HG03342 (cell line): Measurements from ENCODE around the gene MOB3B.

Experiments
- ATAC-seq: cut with Tn5 transposase; IDR thresholded peaks from one replicate; pipeline ENCODE4 v1.9.1; 2021; ENCODE audit warnings: mild to moderate bottlenecking, moderate library complexity; ENCODE audit not compliant: unreplicated experiment

Gene MOB3B

DNA sequence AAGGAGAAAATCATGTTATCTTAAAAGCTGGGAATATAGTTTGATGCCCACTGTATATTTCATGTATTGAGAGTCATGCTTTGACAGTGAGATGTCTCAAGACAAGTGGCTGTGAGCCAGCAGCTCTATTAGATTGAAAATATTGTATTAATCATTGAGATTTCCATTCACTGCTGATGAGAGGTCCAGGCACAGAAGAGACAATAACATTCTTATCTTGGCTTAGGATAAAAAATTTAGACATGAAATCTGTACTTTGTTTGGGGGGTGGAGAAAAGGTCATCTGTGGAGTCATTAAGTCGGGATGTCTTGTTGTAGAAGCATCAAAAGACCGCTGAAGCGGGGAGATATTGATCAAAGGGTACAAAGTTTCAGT, 134.8 kb downstream of the MOB3B start:
- no peak for ATAC-seq

GRCh38 chr9:27394154-27394825, 135.3 kb downstream of the MOB3B start:
- no peak for ATAC-seq

- ATAC-seq = no peak
Measured at GRCh38 chr9:27393054-27393846, 136.4 kb downstream of the MOB3B start.

- no peak for ATAC-seq
Measured at GRCh38 chr9:27392451-27392850, 137.2 kb downstream of the MOB3B start.

DNA sequence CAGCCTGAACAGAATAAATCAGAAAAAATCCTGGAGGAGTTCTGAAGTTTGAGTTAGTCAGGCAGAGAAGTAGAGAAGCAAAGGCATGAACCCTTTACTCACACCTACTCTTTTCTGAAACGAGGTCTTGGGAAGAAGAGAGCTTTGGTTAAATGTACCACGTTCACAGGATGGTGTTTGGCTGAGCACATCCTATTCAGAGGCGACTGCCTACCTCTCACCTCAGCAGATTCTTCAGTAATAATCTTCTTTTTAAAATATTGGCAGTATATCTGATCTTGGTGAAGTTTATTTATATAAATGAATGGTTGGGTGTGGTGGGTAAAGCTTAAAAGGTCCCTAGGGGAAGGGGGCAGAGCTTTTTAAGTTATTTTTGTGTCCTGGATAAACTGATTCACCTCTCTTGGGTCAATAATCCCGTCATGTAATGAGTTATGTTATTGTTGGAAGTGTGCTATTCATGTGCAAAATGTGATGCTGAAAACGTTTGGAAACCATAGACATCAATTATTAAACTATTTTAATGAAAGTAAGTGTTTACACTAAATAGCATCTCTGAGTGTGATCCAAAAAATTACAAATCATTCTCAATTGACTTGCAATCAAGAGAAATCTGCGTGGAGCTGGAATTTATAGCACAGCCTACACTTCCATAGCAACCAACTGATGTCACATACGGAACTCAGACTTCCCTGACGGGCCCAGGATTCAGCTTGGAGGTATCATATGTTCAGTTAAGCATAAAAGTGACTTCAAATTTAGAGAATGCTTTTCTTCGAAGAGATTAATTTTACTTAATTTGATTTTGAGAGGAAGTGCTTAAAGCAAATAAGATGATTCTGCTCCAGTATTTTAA, 138.3 kb downstream of the MOB3B start:
- ATAC-seq = no peak

DNA sequence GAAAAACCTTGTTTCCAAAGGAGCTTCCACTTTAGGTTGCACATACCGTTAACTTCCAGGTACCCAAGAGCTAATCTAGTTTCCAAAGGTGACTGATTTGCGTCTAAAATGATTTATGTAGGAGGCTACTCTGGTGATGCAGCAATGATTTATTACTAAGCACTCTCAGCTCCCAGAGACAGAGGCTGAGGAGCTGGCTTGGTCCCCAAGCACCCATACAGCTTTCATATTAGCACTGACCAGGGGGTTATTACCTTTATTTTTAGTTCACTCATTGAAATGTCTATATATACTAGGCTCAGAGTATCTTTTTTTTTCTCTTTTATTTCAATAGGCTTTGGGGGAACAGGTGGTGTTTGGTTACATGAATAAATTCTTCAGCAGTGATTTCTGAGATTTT, 141.5 kb downstream of the MOB3B start:
- ATAC-seq = no peak

GRCh38 chr9:27387722-27388121, 141.9 kb downstream of the MOB3B start:
- ATAC-seq = no peak

- ATAC-seq = no peak
Measured at GRCh38 chr9:27386571-27387091, 143.0 kb downstream of the MOB3B start.

DNA sequence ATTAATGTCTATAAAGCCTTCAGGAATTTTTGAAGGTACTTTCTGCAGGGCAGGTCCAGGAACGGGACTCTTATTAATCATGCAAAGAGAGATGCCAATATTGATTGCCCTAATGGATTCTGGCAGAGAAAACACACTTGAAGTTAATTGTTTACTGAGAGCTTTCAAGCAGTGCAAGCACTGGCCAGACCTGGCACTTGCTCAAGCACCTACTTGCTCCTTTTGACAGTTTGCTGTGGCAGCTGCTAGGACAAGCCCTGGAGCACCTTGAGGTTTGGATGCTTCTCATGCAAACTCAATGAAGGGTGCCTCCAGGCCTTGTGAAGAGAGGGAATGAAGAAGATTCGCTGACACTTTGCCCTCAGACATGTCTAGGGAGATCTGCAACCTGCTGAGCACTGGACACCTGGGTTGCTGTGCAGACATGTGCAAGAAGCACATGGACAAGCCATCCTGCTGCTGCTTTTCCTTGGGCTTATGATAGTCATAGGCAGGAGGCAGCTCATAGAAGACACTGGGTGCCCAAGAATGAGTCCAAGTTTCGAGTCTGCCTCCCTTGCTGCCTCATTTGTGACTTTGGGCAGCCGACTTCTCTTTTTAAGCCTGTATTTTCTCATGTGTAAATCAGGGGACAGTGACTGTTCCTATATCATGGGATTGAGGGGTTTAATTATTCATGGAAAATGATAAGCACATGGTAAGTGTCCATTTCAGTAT, 143.8 kb downstream of the MOB3B start:
- ATAC-seq = no peak

GRCh38 chr9:27384262-27385014, 145.2 kb downstream of the MOB3B start:
- ATAC-seq = no peak

DNA sequence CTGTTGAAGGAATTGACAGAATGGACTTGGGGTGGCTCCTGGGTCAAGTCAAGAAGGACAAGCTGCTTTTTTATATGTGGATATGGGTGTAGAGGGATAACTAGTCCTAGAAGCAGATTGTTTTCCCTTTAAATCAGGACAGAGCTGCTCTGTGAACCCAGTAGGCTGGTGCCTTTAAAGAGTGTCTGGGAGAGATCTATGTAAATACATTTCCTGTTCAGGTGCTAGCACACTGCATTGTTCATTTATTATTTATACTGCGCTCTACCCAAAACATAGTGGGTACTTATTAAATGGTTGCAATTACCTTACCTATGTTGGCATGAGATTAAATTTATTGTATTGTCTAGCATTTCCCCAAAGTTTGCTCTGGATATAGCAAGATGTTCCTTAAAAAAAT, 146.1 kb downstream of the MOB3B start:
- ATAC-seq = no peak

- ATAC-seq = no peak
Measured at GRCh38 chr9:27382975-27383374, 146.6 kb downstream of the MOB3B start.

GRCh38 chr9:27382308-27382707, 147.3 kb downstream of the MOB3B start:
- ATAC-seq = no peak

- peak; percentile 32 for ATAC-seq
Measured at GRCh38 chr9:27379311-27380251, 150.0 kb downstream of the MOB3B start.

DNA sequence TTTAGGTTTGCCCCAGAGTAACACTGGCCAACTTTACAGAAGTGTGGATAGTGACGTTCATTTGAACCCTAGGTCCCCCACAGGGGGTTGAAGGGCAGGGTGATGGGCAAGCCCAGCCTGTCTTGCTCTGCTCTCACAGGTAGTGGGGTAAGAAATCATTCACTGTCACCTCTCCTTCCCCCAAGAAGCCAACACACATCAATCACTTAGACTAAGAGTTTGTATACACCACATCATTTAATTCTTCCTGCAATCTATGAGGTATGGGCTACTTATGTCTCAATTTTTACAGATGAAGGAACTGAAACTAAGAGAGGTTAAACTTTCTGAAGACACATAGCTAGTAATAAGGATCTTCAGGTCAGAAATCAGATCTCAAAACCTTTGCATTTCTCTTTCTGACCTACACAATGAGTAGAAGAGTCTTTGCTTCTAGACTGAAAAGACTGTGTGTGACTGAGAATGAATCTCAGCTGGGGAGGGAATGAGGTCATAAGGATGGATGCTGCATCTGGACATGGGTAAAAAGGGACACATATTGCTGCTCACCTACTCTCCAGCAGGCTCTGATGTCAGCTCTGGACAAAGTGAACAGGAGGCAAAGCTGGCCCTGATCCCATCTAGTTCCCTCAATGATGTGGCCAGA, 151.7 kb downstream of the MOB3B start:
- ATAC-seq = peak; percentile 88

GRCh38 chr9:27377147-27377807, 152.3 kb downstream of the MOB3B start:
- peak; percentile 22 for ATAC-seq

GRCh38 chr9:27373851-27374250, 155.8 kb downstream of the MOB3B start:
- ATAC-seq = no peak

GRCh38 chr9:27372615-27373014, 157.0 kb downstream of the MOB3B start:
- ATAC-seq = no peak
